ENCODE data around the gene CNFN.

Gene CNFN

DNA sequence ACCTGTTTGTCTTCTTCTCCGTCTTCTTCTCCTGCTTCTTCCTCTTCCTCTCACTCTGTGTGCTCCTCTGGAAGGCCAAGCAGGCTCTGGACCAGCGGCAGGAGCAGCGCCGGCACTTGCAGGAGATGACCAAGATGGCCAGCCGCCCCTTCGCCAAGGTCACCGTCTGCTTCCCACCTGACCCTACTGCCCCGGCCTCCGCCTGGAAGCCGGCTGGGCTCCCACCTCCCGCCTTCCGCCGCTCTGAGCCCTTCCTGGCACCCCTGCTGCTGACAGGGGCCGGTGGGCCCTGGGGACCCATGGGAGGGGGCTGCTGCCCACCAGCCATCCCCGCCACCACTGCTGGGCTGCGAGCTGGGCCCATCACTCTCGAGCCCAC is 13.9 kb downstream of the CNFN start:
- DNase-seq (ENCODE audit: extremely low read depth in 1 of 2, low read depth in 1 of 2) = no peak

DNA sequence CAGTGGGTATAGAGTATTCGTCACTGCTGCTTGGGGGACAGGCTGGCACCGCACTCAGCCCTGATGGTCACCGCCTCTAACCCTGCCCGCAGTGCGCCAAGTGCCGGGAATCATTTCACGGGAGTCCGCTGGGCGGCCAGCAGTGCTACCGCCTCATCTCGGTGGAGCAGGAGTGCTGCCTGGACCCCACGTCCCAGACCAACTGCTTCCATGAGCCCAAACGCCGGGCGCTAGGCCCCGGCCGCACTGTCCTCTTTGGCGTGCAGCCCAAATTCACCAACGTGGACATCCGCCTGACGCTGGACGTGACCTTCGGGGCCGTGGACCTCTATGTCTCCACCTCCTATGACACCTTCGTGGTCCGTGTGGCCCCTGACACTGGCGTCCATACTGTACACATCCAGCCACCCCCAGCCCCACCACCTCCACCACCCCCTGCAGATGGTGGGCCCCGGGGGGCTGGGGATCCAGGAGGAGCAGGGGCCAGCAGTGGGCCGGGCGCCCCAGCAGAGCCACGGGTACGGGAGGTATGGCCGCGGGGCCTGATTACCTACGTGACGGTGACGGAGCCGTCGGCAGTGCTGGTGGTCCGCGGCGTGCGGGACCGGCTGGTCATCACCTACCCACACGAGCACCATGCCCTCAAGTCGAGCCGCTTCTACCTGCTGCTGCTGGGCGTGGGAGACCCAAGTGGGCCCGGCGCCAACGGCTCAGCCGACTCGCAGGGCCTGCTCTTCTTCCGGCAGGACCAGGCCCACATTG is 14.5 kb downstream of the CNFN start:
- no peak for DNase-seq (ENCODE audit: extremely low read depth in 1 of 2, low read depth in 1 of 2)

DNA sequence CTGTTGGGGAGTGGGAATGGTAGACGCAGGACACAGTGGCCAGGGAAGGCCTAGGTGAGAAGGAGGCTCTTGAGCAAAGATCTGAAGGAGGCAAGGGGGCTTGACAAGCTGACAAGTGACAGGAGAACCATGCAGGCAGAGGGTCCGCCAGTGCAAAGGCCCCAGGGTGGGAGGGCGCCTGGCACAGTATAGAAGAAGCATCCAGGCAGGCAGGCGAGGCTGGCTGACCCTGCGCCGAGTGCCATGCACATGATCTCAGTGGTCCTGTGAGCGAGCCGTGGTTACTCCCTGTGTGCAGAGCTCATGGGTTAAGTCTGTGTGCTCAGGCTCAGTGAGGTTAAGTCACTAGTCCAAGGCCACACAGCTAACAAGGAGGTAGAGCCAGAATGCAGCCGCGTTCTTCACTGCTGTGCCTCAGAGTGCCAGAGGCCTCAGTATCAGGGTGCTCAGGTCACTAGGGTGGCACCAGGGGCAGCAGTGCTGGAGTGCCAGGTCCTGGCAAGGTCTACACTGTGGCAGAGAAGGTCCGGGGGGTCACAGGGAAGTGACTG is 15.2 kb downstream of the CNFN start:
- no peak for DNase-seq (ENCODE audit: extremely low read depth in 1 of 2, low read depth in 1 of 2)

DNA sequence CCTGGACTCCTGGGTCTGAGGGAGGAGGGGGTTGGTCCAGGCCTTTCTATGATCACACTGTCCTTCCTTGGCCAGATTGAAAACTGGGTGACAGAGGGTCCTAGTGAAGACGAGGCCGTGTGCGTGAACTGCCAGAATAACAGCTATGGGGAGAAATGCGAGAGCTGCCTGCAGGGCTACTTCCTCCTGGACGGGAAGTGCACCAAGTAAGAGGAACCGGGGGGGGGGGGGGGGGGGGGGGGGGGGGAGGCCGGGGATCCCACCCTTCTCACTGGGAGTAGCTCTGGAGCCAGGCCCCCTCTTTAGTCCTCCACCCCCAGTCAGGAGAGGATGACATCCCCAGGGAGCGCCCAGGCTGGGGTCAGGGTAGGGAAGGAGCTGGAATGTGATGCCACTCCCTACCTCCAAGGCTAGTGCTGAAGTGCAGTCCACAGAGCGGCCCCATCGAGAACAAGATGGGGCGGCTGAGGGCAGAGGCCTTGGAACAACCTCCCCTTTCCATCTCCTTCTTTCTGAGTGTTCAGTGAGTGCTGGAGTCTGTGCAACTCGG is 19.4 kb downstream of the CNFN start:
- DNase-seq (ENCODE audit: extremely low read depth in 1 of 2, low read depth in 1 of 2) = no peak

DNA sequence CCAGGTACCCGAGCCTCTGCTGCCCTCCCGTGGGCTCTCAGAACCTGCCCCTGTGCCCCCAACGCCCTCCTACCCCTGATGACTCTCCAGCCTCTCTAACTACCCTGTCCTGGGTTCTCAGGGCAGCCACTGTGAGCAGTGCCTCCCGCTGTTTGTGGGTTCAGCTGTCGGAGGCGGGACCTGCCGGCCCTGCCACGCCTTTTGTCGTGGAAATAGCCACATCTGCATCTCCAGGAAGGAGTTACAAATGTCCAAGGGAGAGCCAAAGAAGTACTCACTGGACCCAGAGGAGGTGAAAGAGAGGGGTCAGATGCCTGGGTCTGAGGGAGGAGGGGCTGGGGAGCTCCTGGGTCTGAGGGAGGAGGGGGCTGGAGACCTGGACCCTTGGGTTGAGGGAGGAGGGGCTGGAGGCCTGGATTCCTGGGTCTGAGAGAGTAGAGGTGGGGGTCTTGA is 20.0 kb downstream of the CNFN start:
- no peak for DNase-seq (ENCODE audit: extremely low read depth in 1 of 2, low read depth in 1 of 2)

DNA sequence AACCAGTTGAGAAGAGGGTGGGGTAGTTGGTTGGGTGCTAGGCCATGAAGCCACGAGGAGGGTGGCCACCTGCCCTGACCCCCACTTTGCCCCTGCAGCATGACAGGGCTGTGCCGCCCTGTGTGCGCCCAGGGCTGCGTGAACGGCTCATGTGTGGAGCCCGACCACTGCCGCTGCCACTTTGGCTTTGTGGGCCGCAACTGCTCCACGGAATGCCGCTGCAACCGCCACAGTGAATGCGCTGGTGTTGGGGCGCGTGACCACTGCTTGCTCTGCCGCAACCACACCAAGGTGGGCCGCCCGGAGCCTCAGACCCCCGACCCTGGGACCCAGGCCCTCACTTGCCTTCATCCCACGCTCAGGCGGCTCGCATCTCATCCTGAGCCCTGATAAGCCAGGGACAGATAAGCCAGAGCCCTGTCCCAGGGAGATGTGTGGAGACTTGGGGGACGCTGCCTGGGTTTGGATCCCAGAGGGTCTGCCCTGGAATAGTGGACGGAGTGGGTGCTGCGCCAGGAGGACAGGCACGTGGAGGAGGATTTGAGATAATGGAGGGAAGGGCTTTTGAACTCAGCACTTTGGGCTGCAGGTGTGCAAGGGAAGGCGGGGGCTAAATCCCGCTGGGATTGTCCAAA is 20.5 kb downstream of the CNFN start:
- DNase-seq (ENCODE audit: extremely low read depth in 1 of 2, low read depth in 1 of 2) = no peak

DNA sequence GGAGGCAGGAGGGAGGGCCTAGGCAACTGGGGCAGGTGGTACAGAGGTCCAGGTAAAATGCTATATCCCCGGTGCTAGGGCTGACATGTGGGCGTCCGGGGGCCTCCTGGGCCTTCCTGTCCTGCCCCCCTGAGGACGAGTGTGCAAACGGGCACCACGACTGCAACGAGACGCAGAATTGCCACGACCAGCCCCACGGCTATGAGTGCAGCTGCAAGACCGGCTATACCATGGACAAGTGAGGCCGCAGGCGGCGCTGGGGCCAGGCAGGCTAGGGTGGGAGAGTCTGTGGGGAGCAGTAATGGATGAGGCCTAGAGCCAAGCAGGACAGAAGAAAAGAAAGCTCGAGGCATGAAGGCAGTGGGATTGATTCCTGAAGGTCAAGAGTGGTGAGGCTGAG is 21.3 kb downstream of the CNFN start:
- DNase-seq (ENCODE audit: extremely low read depth in 1 of 2, low read depth in 1 of 2) = no peak

DNA sequence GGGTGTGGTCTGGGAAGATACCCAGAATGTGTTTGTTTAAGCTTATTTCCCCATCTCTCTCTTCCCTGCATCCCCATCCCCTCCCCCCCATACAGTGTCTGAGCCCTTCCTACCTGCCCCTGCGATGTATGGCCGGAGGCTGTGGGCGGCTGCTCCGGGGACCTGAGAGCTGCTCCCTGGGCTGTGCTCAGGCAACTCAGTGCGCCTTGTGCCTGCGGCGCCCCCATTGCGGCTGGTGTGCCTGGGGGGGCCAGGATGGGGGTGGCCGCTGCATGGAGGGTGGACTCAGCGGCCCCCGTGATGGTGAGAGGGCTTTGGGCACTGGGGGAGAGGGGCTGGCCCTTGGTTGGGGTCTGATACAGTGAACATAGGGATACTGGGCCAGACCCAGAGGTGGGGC is 21.7 kb downstream of the CNFN start:
- no peak for DNase-seq (ENCODE audit: extremely low read depth in 1 of 2, low read depth in 1 of 2)

DNA sequence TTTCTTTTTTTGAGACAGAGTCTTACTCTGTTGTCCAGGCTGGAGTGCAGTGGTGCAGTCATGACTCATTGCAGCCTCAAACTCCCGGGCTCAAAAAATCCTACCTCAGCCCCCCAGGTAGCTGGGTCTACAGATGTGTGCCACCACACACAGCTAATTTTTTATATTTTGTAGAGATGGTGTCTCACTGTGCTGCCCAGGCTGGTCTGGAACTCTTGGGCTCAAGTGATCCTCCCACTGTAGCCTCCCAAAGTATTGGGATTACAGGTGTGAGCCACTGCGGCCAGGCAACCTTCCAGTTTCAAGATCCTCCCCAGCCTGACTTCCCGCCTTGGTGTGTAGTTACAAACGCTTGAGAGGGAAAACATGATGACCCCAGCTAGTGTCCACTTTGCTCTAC is 22.2 kb downstream of the CNFN start:
- no peak for DNase-seq (ENCODE audit: extremely low read depth in 1 of 2, low read depth in 1 of 2)

DNA sequence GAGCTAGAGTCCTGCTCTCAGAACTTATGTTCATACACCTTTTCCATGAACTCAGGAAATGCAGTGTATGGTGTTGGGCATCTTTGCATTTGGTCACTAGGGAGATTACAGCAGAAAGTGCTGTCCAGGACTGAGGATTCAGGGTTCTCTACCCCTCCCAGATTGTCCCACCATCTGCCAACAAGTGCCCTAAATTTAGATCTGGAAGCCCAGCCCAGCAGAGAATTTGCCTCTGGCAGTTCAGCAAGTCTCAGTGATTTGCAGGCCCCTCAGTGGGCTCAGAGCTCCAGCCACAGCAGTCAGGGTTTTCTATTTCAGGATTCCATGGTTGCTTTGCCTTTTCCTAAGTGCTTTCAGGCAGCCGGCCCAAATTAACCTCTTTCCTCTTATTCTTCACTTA is 23.4 kb downstream of the CNFN start:
- DNase-seq (ENCODE audit: extremely low read depth in 1 of 2, low read depth in 1 of 2) = no peak

DNA sequence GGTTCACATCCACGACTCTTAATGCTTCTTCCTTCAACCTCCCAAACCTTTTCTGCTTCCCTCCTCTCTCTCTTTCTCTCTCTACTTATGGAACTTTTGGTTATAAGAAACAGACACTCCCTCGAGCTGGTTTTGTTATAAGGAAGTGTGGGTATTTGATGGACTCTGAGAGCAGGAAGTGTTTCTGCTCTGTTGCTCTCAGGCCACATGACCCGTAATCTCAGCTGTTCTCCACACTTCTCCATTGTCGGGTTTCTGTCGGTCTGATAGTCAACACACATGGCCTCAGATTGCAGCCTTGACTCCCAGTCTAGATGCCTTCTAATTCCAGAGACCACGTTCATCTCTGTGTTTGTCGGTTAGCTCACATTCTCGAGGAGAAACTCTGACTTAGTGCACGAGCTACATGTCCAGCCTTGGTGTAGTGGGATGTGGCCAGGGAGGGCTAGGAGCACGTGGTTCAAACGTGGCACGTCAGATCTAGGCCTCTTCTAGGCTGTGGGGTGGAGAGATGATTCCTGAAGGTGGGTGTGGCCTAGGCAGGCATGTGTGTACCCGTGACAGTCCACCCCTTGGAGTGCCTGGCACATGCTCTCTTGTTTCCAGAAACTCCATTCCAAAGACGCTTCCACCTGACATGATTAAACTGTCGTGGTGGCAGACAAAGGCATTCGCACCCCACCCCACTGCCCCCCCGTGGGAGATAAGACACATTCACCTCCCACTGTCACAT is 26.3 kb downstream of the CNFN start:
- no peak for DNase-seq (ENCODE audit: extremely low read depth in 1 of 2, low read depth in 1 of 2)

DNA sequence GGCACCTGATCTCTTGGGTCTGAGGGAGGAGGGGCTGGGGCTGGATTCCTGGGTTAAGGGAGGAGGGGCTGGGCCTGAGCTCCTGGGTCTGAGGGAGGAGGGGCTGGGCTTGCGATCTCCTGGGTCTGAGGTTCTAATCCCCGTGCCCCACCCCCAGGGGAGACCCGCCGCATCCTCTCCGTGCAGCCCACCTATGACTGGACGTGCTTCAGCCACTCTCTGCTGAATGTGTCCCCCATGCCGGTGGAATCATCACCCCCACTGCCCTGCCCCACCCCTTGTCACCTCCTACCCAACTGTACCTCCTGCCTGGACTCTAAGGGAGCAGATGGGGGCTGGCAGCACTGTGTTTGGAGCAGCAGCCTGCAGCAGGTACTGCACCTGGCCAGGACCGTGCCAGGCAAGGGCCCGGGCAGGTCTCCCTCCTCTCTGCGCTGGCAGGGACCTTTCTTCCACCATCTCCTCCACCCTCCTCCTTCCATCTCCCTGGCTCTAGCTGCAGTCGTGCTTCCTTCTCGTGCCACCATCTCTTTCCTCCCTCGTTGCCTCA is 27.1 kb downstream of the CNFN start:
- no peak for DNase-seq (ENCODE audit: extremely low read depth in 1 of 2, low read depth in 1 of 2)

DNA sequence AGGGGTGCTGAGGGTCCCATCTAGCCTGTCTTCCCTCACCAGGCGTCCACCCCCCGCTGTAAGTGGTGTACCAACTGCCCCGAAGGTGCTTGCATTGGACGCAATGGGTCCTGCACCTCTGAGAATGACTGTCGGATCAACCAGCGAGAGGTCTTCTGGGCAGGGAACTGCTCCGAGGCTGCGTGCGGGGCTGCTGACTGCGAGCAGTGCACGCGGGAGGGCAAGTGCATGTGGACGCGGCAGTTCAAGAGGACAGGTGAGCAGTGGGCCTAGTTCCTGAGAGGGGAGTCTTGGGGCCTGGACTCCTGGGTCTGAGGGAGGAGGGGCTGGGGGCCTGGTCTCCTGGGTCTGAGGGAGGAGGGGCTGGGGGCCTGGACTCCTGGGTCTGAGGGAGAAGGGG is 27.8 kb downstream of the CNFN start:
- DNase-seq (ENCODE audit: extremely low read depth in 1 of 2, low read depth in 1 of 2) = no peak

DNA sequence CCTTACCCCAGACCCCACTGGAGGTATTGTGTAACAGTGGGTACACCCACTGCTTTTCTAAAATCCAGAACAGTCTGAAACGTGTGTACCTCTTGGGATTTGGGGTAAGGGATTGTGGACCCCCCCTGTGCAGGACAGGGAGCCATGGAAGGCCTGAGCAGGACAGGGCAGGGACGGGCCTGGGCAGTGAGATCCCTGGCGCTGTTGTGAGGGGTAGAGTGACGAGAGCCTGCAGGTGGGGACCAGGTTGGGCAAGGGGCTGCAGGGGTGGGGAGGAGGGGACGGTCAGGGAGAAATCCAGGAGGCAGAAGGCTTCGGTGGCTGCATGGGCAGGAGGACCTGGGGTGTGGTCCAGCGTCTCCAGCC is 28.6 kb downstream of the CNFN start:
- no peak for DNase-seq (ENCODE audit: extremely low read depth in 1 of 2, low read depth in 1 of 2)

DNA sequence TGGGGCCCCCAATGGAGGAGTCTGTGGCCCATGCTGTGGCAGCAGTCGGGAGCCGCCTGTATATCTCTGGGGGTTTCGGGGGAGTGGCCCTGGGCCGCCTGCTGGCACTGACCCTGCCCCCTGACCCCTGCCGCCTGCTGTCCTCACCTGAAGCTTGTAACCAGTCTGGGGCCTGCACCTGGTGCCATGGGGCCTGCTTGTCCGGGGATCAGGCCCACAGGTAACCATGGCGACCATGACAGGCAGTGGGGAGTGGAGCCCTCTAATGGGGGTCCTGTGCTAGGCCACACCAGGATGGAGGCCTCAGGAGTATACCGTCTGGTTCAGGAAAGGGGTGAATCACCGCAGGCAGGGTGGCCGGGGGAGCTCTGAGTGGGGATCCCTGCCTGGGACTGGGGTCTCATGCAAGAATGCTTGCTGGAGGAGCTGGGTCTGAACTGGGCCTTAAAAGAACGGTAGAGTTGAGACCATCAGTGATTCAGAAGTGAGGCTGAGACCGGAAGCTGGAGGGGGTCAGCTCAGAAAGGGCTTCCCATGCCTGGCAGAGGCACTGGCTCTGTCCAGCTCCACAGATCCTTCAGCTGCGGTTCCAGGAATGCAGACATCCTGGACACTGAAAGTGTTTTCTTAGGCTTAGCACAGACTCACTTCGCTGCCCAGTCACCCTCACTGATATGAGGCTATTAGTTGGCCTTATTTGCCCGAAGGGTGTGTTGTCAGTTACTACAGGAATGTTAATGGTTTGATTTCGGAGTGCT is 29.1 kb downstream of the CNFN start:
- DNase-seq (ENCODE audit: extremely low read depth in 1 of 2, low read depth in 1 of 2) = no peak

DNA sequence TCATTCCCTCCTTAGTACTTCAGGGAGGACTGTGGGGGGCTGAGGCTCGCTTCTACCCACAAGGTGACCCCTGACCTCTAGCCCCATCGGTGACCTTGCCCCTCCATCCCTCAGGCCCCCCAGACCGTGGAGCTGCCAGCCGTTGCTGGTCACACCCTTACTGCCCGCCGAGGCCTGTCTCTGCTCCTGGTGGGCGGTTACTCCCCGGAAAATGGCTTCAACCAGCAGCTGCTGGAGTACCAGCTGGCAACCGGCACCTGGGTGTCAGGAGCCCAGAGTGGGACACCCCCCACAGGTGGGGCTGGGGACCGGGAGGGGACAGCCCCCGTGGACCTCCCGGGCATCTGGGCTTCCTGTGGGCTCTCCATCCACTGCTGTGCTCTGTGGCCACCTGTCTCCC is 32.8 kb downstream of the CNFN start:
- DNase-seq (ENCODE audit: extremely low read depth in 1 of 2, low read depth in 1 of 2) = no peak

DNA sequence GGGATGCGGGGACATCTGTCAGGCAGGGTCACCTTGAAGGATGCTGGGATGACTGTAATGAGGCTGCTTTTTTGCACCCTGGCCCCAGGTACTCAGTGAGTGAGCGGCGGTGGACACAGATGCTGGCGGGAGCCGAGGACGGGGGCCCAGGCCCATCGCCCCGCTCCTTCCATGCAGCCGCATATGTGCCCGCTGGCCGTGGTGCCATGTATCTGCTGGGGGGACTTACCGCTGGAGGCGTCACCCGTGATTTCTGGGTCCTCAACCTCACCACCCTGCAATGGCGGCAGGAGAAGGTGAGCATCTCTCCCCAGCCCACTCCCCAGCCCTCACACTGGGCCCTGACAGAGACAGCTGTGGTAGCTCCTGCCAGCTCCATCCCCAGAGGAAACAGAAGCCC is 33.4 kb downstream of the CNFN start:
- no peak for DNase-seq (ENCODE audit: extremely low read depth in 1 of 2, low read depth in 1 of 2)

DNA sequence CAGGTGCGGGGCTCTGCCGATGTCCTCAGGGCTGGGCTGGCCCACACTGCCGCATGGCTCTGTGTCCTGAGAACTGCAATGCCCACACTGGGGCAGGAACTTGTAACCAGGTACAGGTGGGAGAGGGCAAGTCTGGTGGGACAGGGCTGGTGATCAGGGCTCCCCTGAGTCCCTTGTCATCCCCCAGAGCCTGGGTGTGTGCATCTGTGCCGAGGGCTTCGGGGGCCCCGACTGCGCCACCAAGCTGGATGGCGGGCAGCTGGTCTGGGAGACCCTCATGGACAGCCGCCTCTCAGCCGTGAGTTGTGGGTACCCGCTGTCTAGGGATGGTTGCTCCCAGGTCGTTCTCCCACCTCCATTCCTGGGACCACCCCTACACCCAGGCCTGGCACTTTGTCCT is 34.2 kb downstream of the CNFN start:
- no peak for DNase-seq (ENCODE audit: extremely low read depth in 1 of 2, low read depth in 1 of 2)

DNA sequence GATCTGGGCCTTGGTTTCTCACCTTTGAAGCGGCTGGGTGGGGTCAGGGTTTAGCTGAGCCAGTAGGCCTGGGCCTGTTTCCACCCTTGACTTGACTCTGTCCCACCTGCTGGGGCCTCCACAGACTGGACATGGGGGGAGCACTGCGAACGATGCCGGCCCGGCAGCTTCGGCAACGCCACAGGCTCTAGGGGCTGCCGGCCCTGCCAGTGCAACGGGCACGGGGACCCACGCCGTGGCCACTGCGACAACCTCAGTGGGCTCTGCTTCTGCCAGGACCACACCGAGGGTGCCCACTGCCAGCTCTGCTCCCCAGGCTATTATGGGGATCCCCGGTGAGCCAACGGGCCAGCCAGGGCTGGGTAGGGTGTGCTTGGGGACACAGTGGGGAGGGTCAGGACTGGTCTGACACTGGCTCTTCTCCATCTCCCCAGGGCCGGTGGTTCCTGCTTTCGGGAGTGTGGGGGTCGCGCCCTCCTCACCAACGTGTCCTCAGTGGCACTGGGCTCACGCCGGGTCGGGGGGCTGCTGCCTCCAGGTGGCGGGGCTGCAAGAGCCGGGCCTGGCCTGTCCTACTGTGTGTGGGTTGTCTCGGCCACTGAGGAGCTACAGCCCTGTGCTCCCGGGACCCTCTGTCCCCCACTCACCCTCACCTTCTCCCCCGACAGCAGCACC is 36.6 kb downstream of the CNFN start:
- no peak for DNase-seq (ENCODE audit: extremely low read depth in 1 of 2, low read depth in 1 of 2)
